ENCODE measurements around the gene TRAPPC3.

The TRAPPC3 gene

DNA sequence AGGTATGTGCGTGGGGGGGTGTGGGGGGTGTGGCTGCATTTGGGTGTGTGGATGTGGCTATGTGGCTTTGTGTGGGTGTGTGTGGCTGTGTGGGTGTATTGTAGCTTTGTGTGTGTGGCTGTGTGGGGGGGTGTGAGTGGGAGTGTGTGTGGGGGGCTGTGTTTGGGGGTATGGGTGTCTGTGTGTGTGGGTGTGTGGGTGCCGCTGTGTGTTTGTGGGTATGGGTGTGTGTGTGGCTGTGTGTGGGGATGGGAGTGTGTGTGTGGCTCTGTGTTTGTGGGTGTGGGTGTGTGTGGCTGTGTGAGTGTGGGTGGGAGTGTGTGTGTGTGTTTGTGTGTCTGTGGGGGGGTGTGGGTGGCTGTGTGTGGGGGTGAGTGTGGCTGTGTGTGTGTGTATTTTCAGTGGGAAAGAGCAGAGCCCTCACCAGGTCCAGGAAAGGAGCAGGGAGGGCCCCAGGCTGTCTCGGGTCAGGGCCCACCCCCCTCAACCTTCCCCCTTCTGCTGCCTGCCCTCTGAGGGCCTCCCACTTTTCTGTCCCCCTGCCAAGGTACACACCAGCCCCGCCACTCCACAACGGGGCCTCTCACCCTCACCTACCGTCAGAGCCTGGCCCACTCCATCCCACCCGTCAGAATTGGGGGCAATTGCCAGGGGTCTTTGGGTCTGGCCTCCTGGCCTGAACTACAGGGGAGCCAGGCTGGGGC lies 22.3 kb downstream of the TRAPPC3 start:
- no peak for DNase-seq (ENCODE audit: low read depth, low spot score)

DNA sequence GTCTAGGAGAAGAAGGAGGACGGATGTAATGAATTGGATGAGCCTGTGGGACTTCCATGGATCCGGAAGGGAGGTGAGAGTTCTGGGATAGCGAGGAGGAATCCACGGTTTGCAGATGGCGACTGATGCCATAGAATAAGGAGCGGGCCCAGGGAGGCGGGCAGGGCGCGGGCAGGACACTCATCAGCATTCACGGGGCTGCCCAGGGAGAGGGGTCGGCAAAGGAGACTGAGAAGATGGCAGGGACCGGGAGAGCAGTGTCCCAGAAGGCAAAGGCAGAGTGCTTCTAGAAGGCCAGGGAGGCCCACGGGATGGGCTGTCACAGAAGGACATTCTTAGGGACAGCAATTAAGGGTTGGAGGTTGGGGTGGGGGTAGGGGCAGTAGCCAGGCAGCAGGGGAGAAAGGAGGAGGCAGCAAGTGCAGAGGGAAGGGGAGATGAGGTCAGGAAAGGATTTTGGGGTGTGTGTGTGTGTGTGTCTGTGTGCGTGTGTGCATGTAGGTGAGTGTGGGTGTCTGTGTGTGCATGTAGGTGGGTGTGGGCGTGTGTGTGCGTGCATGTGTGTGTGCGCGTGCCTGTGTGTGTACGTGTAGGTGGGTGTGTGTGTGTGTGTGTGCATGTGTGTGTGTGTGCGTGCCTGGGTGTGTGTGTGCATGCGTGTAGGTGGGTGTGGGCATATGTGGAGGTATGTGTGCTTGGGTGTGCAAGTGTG lies 23.1 kb downstream of the TRAPPC3 start:
- DNase-seq (ENCODE audit: low read depth, low spot score), result no peak

DNA sequence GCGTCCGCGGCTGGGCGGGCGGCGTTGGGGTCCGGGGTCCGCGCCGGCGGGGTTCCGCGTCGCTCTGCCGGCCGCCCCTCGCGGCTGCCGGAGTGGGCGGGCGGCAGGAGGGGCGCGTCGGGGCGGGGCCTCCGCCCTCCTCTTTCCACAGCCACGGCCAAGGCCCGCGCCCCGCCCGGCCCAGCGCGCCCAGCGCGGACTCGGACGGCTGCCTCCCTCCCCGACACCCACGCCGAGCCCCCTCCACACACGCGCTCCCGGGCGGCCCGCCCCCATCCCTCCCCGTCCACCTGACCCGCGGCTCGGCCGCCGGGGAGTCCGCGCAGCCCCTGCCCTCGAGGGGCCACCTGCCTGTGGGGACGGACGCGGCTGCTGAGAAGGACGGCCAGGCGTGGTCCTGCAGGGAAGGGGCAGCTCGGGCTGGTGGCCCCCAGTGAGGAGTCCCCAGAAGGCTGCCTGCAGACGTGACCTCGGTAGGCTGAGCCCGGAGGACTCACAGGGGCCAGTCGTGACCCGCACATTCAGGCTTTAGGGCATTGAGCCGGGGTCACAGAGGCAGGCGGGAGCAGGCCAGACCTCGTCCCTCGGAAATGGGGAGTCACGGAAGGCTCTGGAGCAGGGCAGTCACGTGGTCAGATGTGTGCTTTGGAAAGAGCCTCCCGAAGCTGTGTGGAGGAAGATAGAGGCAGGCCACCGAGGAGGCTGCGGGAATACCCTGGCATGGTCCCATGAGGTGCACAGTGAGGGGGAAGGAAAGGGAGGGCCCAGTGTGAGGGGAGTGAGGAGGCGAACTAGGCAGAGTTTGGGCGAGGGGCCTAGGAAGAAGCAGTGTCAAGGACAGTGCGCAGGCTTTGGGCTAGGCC lies 23.9 kb downstream of the TRAPPC3 start, which contains the start of gene COL8A2:
TSS of gene COL8A2 (minus strand) at position 94 of the 863 bp plus-strand sequence. CDS start 24,980 bp downstream, outside the sequence.
- DNase-seq (ENCODE audit: low read depth, low spot score), result no peak

DNA sequence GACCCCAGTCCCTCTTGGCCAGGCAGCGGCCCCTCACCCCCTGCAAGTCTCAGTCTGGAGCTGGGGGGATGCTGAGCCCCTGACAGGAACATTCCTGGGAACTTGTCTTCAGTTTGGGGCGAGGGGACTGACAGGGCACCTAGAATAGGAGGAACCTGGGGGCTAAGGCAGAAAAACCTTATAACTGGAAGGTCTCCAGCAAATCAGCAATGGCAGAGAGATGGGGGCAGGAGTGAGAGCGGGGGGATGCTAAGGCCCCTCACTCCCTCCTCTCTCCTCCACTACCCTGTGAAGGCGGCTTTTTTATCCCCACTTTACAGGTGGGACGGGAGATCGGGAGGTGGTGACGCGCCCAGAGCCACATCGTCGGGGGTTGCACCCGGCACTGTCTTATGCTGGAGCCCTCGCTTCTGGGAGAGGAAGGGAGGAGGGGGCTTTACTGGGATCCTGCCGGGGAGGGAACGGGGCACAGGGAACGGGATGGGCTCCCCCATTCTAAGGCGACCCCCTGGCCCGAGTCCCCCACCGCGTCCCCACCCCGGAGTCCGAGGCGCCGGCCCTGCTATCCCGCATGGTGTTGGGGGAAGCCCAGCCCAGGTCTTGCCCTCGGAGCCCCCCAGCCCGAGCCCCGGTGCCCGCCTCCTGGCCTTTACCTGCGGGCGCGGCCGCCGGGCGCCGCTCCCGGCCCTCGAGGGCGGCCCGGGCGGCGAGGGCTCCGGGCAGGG lies 24.7 kb downstream of the TRAPPC3 start:
- DNase-seq (ENCODE audit: low read depth, low spot score), result no peak

DNA sequence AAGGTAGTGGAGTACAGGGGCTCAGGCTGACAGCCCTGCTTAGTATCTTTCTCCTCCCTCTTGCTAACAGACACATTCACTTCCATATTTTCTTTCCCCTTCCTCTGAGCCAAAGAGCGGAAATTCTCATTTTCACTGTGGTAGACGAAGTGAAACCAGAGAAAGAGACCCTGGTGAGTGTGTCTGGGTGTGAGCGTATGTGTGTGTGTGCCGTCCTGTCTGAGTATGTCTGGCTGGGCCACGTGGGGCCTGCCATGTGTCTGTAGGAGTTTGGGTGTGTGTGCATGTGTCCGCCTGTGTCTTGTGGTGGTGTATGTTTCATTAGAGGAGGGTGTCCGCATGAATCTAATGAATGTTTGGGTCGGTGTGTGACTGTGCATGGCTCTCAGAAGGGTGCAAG lies 25.9 kb downstream of the TRAPPC3 start:
- no peak for DNase-seq (ENCODE audit: low read depth, low spot score)

DNA sequence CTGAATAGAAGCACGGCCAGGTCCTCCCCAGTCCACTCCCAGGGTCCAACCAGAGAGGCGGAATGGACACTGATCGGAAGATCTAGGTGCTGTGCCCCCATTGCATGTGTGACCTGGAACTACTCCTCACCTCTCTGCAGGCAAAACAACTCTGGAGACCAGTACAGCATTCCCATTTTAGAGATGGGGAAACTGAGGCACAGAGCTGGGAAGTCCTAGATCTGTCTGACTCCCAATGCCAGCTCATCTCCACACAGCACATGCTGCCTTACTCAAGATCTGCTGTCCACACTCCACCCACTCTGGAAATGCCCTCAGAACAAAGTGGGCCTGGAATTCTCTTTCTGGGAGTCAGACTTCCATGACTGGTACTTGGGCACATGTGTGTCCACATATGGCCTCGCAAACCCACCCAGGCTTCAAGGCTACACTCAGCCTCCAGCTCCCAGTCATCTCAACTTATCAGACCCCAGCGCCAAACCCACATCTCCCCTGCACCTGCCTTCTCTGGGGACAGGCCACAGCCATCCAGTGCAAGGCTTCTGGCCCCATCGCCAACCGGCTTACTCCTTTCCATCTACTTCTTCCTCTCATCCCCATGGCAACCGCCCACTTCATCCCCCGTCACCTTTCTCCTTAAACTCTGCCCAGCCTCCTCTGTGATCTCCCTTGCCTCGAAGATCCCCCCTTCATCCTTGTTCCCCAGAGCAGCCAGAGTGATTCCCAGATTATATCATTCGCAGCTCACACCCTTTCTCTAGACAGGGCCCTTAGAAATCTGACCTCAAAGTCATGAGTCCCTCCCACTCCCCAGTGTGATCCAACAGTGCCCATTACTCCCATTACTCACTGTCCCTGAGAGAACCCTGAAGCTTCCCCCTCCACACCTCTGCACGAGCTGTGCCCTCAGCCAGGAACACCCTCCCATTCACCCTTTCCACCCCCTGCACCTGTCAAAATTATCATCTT lies 26.9 kb downstream of the TRAPPC3 start:
- no peak for DNase-seq (ENCODE audit: low read depth, low spot score)

DNA sequence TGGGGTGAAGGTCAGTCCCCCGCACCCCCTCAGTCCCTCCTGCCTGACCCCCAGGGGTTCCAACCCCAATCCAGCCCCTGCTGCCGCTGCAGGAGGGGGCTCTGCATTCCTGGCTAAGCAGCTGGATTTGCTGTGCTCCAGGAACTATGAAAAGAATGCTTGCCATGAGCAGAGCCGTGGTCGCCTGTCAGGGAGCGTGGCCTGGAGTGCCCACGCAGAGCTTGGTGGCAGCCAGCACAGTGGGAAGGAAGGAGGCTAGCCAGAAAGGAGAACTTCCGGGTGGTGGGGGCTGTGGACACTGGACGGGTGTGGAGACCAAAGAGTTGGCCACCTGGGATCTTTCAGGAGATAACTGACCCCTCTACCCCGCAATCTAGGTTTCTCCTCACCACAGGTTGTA lies 29.8 kb downstream of the TRAPPC3 start:
- no peak for DNase-seq (ENCODE audit: low read depth, low spot score)

DNA sequence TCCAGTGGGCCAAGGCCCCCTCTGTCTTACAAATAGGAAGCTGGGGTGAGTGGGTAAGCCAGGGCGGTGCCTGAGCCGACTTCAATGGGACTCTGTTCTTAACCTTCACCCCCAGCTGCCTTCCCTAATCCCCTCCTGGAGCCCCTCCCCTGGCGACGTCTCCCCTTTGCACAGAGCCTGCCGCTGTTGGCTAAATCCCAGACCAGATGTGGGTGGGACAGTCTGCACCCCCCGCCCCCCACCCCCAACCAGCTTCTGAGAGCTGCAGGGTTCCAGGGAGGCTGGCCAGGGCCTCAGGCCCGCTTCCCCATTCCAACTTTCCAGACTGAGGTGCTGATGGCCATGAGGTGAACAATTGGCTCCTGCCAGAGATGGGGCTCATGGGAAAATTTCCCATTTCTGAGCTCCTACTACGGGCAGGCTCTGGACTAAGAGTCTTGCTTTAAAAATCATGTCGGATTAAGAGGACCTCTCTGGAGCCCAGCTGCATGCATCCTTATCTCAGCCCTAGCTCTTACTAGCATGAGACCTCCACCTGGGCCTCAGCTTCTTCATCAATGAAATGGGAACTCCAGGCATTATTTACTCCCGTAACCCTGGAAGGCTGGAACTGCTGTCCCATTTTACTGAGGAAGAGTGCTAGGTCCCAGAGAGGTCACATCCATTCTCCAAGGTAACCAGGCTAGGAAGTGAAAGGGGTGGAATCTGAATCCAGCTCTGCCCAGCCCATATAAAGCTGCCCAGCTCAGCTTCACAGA lies 30.7 kb downstream of the TRAPPC3 start:
- no peak for DNase-seq (ENCODE audit: low read depth, low spot score)

DNA sequence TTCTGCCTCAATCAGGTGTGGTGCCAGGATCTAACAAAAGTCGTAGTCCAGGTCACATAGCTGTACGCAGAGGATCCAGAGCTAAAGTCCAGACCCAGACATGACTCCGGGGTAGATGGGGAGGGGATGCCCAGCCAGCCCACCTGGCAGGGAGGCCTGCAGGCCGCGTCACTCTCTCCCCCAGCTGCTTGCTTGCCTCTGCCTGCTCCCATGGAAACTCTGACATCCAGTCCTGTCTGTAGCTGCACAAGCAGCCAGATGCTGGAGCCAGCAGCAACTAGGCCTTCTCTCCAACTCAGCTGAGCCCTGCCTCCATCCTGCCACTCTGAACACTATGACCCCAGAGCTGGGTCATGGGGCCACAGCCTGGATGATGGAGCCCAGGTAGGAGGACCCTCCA lies 32.4 kb downstream of the TRAPPC3 start:
- no peak for DNase-seq (ENCODE audit: low read depth, low spot score)

DNA sequence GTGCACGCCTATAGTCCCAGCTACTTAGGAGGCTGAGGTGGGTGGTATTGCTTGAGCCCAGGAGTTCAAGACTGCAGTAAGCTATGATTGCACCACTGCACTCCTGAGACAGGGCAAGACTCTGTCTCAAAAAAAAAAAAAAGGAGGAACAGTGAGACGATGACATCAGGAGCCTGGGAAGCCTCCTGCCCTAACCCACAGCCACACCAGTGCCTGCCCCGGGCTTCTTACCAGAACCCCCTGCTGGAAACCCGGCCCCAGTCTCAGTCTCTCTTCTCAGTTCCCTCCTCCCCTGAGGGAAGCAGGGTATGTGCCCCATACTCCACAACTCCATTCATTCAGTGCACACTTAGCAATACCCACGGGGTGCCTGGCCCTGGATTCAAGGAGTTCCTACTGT lies 33.4 kb downstream of the TRAPPC3 start:
- no peak for DNase-seq (ENCODE audit: low read depth, low spot score)

DNA sequence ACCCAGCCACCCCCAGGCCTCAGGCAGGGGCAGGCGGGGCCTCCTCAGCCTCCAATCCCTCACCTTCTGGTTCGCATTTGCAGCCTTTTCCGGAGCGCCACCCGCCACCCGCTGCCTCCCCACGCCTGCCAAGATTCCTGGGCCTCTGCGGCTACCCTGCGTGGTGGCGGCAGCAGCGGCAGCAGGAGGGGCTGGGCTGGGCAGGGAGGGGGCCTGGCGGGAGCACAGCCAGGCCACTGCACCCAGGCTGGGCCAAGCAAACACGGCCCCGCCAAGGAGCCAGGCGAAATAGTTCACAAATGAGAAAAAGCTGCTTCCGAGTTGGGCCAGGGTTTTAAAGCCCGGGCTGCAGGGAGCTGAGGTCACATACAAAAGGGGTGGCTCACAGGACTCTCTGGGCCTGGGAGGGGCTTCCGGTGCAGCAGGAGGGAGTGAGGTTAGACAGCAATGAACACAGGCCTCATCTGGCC lies 34.1 kb downstream of the TRAPPC3 start:
- no peak for DNase-seq (ENCODE audit: low read depth, low spot score)

DNA sequence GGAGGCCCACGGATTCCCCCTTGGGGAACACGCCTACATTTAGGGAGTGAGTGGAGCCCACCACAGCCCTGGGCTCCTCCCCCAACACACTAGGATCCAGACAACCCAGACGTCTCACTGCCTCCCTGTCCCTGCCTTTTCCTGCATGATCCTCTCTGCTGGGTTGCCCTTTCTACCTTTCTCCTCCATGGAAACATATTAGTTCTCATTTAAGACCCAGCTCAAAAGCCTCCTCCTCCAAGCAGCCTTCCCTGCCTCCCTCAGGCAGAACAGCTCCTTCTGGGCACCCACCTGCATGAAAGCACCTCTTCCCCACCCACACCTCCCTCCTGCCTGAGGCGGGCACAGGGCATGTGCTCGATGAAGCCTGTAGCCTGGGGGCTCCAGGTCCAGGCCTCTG lies 34.9 kb downstream of the TRAPPC3 start:
- no peak for DNase-seq (ENCODE audit: low read depth, low spot score)

DNA sequence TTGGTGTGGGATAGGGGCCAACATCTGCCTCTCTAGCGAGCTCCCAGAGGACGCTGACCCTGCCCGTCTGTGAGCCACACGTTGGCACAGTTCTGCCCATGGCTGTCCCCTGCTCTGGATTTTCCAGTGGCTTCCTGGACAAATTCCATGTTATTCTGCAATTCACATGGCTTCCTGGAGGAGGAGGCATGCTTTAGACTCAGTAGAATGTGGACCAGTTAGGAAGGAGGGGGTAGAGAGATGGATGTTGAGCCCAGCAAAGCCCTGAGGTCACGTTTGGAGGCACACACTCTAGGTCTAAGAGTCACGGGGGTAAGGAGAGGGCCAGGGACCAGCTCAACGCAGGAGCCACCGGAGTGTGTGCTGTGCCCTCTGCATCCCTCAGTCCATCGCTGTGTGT lies 36.5 kb downstream of the TRAPPC3 start:
- no peak for DNase-seq (ENCODE audit: low read depth, low spot score)

DNA sequence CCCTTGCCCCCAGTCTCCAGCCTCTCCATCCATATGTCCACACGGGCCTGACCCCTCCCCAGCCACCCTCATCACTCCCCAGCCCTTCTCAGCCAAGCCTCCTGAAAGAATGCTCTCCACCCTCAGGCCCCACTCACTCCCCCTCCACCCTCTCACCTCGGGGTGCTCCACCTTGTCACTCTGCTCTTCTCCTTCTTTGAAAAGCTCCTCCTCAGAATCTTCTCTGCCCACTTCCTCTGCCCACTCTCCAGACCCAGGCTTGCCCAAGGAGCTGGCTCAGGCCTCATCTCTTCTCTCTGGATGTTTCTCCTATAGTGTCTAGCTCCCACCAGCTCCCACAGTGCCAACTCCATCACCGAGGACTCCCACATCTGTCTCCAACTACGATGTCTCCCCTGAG lies 38.1 kb downstream of the TRAPPC3 start:
- no peak for DNase-seq (ENCODE audit: low read depth, low spot score)

DNA sequence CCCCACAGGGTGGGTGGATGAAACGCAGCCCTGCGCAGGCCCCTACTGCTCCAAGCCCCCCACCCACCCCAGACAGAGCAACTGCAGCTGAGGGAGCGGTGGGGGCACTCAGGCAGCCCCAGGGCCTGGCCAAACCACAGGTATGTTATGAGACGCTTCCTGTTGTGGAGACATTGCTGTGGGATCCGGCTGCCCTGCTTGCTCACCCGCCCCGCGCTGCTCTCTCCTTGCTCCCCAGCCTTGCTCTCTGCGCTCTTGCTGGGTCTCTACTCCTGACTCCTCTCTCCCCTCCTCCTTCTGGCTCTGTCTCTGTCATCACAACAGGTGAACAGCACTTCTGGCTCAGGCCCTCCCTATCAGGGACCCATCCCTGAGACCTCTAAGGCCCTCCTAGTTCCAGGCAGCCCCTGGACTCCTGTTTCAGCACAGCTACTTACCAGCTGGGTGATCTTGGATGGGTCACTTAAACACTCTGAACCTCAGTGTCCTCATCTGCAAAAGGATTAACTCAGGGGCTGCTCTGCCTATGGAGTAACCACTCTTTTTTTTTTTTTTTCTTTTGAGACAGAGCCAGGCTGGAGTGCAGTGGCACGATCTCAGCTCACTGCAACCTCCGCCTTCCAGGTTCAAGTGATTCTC lies 40.1 kb downstream of the TRAPPC3 start:
- no peak for DNase-seq (ENCODE audit: low read depth, low spot score)

DNA sequence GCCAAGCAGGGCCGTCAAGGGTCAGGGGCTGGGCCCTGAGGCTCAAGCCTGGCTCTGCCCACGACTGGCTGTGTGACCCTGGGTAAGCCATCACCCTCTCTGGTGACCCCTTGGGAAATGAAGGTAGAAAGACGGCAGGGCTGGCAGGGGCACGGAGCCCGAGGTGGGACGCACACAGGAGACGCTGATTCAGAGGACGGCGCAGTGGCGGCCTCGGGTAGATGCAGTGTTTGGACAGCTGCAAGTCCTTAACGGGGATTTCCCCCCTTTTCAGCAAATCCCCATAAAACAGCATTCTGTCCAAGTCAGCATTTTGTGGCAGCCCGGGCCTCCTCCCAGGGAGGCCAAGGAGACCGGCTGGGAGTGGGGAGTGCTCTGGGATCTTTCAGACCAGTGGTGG lies 41.0 kb downstream of the TRAPPC3 start:
- no peak for DNase-seq (ENCODE audit: low read depth, low spot score)

DNA sequence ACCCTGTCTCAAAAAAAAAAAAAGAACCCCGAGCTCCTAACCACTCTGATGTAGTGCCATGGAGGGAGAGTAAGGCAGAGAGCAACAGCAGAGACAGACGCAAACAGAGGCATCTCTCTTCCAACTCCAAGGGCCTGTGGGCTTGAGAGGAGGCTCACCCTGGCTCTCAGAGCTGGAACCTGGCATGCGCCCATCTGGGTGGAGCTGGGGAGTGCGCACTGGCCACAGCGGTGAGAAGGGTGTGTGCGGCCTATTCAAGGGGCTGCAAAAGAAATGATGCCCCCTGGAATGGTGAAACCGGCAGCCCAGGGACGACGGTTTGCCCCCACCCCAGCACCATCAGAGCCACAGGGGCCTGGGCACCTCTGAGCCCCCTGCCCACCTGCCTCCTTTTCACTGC lies 41.9 kb downstream of the TRAPPC3 start:
- DNase-seq (ENCODE audit: low read depth, low spot score), result no peak

DNA sequence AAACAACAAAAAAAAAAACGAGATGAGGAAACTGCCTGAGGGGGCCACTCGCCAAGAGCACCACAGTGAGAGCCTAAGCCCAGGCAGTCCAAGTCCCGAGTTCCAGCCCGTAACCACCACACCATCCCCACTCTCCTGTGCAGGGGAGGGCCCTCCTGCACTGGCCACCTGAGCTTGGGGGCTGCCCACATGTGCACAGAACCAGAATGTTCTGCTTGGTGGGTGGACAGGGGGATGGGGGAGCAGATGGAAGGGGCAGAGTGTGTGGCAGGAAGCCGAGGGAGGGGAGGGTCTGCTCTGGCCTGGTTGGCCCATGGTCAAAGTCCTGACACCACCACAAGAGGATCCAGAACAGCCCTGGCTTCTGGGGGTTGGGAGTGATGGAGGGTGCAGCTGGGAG lies 43.0 kb downstream of the TRAPPC3 start:
- DNase-seq (ENCODE audit: low read depth, low spot score), result no peak

DNA sequence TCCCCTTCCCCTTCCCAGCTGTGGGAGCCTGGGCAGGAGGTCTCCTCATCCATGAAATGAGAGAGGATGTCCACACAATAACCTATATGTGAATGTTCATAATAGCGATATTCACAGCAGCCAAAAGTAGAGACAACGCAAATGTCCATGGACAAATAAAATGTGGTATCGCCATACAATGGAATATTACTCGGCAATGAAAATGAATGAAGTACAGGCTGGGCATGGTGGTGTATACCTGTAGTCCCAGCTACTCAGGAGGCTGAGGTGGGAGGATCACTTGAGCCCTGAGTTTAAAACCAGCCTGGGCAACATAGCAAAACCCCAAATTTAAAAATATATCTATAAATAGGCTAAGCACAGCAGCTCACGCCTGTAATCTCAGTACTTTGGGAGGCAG lies 47.7 kb downstream of the TRAPPC3 start:
- DNase-seq (ENCODE audit: low read depth, low spot score), result no peak
